NCI-H1930 (cell line): ENCODE data around the gene TOR4A.
"Not testable (repeated sequence)": the region's sequence is repeated elsewhere in the genome, so short reads cannot be mapped to it uniquely, and the experiment has no call there.

ENCODE experiments used
- DNase-seq, 2 experiments: peaks; one replicate each; lab custom pipeline; 2025; lab: John Stamatoyannopoulos, UW

Gene TOR4A

GRCh38 chr9:137237759-137238726 lies 39.5 kb upstream of the TOR4A start:
- peak; percentile 30 to 31 for DNase-seq

GRCh38 chr9:137239541-137240200 lies 37.9 kb upstream of the TOR4A start:
- not testable (repeated sequence) for DNase-seq

GRCh38 chr9:137240318-137240840 lies 37.1 kb upstream of the TOR4A start:
- DNase-seq = peak; percentile 66 to 71

DNA sequence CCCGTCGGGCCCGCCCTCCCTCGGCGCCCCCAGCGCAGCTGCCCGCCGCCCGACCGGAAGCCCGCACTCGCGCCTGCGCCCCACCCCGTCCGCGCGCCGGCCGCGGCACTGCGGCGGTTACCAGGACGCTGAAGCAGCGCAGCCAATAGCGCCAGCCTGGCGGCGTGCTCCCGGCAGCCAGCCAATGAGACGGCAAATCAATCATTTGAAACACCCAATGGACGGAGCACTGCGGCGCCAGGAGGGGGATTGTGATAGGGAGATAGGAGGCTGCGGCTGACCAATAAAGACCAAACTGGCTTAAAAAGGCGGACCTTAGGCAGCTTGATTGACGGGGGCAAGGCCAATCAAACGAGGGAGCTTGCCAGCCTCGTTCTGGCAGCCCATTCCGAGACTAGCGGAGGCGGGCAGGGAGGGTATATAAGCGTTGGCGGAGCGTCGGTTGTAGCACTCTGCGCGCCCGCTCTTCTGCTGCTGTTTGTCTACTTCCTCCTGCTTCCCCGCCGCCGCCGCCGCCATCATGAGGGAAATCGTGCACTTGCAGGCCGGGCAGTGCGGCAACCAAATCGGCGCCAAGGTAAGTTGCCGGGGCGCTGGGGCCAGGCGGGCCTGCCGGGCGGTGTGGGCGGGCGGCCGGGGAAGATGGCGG lies 36.6 kb upstream of the TOR4A start, which contains the start of gene TUBB4B:
TSS of gene TUBB4B (plus strand) at position 447 of the 649 bp plus-strand sequence. CDS start at position 521, 74 bp downstream.
- DNase-seq = peak; percentile 98 to 99

- no peak for DNase-seq
Observed at GRCh38 chr9:137241490-137242268, 35.8 kb upstream of the TOR4A start.

DNA sequence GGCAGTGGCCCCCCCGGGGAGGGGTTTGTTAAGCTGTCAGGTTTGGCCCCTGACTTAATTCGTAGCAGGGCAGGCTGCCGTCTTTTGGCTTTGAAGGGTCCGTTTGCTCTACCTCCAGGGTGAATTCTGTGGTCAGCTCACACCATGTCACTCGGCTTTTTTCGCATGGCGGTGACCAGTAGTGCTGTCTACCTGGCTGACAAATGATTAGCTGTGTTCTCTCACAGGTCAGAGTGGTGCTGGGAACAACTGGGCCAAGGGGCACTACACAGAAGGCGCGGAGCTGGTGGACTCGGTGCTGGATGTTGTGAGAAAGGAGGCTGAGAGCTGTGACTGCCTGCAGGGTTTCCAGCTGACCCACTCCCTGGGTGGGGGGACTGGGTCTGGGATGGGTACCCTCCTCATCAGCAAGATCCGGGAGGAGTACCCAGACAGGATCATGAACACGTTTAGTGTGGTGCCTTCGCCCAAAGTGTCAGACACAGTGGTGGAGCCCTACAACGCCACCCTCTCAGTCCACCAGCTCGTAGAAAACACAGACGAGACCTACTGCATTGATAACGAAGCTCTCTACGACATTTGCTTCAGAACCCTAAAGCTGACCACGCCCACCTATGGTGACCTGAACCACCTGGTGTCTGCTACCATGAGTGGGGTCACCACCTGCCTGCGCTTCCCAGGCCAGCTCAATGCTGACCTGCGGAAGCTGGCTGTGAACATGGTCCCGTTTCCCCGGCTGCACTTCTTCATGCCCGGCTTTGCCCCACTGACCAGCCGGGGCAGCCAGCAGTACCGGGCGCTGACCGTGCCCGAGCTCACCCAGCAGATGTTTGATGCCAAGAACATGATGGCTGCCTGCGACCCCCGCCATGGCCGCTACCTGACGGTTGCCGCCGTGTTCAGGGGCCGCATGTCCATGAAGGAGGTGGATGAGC lies 35.0 kb upstream of the TOR4A start:
- DNase-seq = no peak

DNA sequence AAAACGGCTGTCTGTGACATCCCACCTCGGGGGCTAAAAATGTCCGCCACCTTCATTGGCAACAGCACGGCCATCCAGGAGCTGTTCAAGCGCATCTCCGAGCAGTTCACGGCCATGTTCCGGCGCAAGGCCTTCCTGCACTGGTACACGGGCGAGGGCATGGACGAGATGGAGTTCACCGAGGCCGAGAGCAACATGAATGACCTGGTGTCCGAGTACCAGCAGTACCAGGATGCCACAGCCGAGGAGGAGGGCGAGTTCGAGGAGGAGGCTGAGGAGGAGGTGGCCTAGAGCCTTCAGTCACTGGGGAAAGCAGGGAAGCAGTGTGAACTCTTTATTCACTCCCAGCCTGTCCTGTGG lies 34.3 kb upstream of the TOR4A start:
- not testable (repeated sequence) for DNase-seq

DNA sequence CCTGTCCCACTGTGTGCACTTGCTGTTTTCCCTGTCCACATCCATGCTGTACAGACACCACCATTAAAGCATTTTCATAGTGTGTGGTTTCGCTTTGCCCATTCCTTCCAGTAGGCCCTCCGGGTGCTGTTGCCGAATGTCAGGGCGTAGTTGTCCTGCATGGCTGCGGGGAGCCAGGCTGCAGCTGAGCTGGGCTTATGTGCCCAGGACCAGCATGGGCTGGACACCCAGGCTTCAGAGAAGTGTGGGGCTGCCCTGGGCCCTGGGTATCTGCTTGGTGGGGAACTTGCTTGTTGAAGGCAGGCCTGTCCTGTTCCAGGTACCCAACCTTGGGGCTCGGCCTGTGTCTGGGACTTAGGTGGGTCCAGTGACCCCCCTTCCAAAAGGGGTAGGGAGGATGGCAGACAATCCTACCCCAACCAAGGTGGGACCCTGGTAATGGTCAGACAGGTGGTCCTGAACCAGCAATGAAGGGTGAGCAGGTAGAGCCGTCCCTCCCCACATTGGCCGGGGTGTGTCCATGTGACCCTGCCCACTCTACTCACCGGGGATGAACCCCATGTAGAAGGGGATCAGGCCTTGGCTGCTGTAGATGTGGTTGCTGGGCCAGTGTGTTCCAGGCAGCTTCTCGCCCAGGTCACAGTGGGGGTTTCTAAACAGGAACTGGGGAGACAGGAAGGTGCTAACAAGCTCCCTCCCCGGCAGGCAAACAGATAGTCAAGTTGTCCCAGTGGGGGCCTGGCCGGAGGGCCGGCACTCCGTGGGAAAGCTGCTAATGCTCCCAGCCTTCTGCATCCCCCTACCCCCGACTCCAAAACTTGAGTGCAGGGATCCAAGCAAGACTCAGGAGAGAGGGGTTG lies 33.7 kb upstream of the TOR4A start:
- DNase-seq = no peak

DNA sequence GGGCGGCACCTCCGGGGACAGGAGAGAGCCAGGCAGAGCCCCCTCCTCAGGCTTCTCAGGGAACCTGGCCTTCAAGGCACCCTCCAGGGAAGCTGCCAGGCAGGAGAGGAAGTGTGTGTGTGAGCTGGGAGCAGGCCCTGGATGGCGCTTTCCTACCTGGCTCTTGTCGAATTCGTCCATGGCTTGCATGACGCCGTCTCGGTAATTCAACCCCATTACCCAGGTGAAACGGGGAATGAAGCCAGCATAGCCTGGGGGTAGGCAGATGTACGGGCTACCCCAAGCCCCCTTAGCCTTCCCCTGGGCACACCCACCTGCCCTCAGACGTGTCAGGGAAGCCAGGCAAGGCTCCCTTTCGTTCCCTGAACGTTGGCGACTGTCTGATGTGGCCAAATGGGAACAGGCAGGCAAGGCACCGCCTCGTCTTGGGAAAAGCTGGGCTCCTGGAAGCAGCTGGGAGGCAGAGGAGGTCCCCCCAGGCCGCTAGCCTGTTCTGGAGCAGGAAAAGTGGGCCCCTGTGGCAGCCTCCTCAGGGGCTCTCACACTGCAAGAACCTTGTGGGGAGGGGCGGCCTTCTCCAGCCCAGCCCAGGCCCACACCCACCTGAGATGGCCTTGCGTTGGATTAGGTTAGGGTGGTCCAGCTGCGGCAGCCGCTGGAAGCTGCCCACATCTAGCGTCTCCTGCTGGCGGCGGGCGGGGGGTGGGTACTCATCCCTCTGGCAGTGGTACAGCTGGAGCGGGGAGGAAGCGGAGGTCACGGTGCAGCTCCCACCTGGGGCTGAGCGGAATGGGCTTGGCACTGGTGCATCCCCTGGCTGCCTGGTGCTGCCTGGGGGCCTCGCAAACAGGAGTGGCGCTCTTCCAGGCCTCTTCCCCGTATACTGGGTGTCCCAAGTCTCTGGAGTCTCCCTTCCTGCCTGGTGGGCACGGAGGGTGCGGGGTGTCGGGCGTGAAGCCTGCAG lies 32.8 kb upstream of the TOR4A start:
- no peak for DNase-seq

DNA sequence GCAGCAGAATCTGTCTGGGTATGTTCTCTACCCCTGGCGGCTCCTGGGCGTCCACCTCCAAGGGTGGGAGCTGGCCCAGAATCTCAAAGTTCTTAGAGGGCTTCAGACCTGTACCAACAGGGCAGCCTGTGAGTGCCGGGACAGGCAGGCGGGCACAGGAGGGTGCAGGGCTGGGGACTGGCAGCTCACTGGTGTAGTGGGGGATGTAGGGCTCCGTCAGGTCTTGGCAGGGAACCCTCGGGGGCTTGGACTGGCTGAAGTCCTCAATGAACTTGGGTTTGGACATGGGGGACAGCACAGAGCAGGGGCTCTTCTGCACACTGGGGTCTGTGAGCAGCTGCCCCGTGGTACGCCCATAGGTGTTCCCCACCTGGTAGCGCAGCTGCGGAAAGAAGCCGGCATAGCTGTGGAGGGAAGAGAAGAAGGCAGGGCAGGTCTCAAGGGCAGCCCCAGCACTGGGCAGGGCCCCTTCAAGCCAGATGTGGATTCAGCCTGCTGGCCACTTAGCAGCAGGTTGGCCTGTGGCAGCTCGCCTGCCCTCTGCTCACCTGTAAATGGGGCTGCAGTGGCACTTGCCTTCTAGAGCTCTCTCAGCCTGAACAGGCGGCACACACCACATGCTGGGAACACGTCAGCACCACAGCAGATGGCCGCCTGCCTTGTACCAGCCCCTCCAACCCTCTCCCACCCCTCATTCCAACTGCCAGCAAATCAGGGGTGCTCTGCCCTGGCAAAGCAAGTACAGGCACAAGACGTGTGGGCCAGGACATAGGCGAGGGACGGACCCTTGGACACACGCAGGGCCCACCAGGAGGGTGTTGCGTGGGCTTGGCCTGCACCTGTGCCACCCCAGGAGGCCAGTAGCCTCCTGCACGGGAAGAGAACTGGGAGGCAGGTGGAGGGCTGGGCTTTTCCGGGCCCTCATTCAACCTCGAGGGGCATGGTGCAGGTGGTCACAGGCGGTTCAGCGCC lies 31.8 kb upstream of the TOR4A start:
- no peak for DNase-seq

DNA sequence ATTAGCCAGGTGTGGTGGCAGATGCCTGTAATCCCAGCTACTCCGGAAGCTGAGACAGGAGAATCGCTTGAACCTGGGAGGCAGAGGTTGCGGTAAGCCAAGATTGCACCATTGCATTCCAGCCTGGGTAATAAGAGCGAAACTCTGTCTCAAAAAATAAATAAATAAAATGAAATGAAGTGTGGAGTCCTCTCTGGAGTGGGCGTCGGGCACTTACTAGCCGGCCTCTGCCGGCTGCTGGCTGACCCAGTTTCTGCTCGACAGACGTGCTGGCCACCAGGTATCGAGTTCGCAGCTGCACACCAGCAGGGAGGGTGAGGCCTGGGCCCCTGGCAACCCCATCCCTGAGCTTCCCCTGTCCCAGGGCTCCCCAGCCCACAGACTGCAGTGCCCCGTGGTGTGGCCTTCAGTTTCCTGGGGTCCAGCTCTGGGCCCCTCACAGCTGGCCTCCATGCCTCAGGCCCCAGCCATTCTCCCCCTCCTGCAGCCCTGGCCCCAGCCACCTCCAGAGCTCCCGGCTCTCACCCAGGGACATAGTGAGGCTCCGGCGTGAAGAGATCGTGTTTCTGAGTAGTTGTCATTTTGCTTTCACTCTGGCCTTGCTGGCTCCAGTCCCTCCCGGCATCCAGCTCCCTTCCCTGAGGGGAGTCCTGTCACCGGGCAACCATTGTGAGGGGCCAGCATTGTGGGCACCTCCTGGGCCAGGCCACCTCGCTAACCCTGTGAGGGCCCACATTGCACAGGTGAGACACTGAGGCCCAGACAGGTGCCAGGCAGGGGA lies 30.2 kb upstream of the TOR4A start:
- no peak for DNase-seq

DNA sequence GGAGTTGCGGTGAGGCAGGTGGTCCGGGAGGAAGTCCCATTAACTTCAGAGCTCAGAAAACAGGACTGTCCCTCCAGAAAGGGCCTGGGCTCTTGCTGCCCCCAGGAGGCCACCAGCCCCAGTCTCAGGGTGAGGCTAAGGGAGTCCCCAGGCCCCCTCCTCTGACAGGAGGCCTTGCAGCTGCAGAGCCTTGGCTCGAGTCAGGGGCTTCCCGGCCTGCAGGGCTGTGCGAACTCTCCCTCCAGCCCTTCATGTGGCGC lies 29.7 kb upstream of the TOR4A start:
- no peak for DNase-seq

DNA sequence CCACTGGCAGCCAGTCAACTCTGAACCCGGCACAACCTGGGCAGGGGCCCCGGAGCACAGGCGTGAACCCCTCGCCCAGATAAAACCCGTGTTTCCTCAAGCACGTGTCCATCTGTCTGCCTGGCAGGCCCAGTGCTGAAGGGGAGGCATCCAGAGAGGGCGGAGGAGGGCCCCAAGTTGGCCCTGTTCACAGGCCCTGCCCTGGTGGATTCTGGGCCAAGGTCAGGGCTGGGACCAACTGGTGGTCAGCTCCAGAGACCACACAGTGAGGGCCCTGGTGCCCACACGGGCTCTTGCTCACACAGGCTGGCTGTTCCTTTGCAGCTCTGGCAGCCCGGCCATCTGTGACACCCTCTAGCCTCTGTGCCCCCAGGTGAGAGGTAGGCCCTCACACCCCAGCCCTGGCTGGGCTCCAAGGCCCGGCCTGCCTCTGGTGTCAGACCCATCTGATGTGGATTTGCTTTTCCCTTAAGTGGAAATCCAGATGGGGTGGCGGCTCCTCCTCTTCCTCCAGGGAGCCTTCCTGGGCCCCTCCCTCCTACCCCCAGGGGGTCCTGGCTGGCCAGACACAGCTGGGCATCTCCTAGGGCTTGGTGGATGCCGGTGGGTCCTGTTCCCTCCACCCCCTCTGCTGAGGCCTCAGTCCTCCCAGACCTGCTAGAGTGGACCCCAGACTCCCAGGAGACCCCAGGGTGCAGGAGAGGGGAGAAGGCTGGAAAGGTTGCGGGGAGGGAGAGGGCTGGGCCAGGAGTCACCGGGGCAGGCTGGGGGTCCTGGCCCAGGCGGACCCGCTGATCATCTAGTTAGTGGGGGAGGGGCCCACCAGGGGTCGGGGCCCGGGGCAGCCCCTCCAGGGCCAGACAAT lies 27.0 kb upstream of the TOR4A start:
- no peak for DNase-seq

GRCh38 chr9:137251194-137251461 lies 26.4 kb upstream of the TOR4A start, which contains the start of gene STPG3:
Gene STPG3, plus strand, starts transcription at chr9:137251286. Its CDS starts 1 bp downstream, at chr9:137251287.
- no peak for DNase-seq

GRCh38 chr9:137251490-137252268 lies 25.8 kb upstream of the TOR4A start:
- DNase-seq = no peak
